BE2C (cell line): ENCODE data around the gene ACADVL.
"Not testable (repeated sequence)": the region's sequence is repeated elsewhere in the genome, so short reads cannot be mapped to it uniquely, and the experiment has no call there.

Experiments used
- DNase-seq: peaks from one replicate; pipeline ENCODE4 v3.0.0-alpha.2; 2020
- H3K27me3 ChIP-seq: fragments of 250-450 bp; sonication (Bioruptor Pico); 2 replicates; pipeline ENCODE4 v1.5.1; 2020; ENCODE audit warnings: mild to moderate bottlenecking
- H3K36me3 ChIP-seq: fragments of 250-450 bp; sonication (Bioruptor Pico); 2 replicates; pipeline ENCODE4 v1.5.1; 2020; ENCODE audit warnings: mild to moderate bottlenecking
- H3K4me1 ChIP-seq: fragments of 250-450 bp; sonication (Bioruptor Pico); 2 replicates; pipeline ENCODE4 v1.5.1; 2020
- H3K4me3 ChIP-seq: 2 replicates; pipeline ENCODE4 v1.5.1; 2011; ENCODE audit warnings: low read depth, low read length
- H3K9me3 ChIP-seq: fragments of 250-450 bp; sonication (Bioruptor Pico); 2 replicates; pipeline ENCODE4 v1.5.1; 2020
- CTCF ChIP-seq: IDR thresholded peaks from 2 replicates; pipeline ENCODE4 v1.5.1; 2012; ENCODE audit warnings: mild to moderate bottlenecking, low read depth, low read length

Gene ACADVL

GRCh38 chr17:7179317-7180254, 40.2 kb upstream of the ACADVL start, which contains the start of gene ASGR1:
ASGR1 (minus strand) TSS chr17:7179370; CDS start chr17:7178563, 807 bp downstream.
- TF ChIP-seq CTCF: no peak
- peaks cover 8% of the 10 kb centered on the region for H3K27me3 ChIP-seq
- no peak for DNase-seq
- H3K4me1 ChIP-seq: no peaks in the 10 kb centered on the region
- H3K4me3 ChIP-seq: no peak within 1 kb of the TSS
- H3K9me3 ChIP-seq: no peaks in the 10 kb centered on the region
- H3K36me3 ChIP-seq: no peaks in the 10 kb centered on the region

- not testable (repeated sequence) for H3K27me3 ChIP-seq, H3K9me3 ChIP-seq, H3K4me1 ChIP-seq, H3K36me3 ChIP-seq, H3K4me3 ChIP-seq, DNase-seq
Observed at GRCh38 chr17:7182101-7182500, 37.6 kb upstream of the ACADVL start.

- Histone ChIP-seq H3K27me3 (no peaks in the 10 kb centered on the region), H3K36me3 (no peaks in the 10 kb centered on the region), H3K4me3 (no peak overlapping the region), H3K9me3 (no peaks in the 10 kb centered on the region), H3K4me1 (no peaks in the 10 kb centered on the region)
- TF ChIP-seq CTCF: no peak
- no peak for DNase-seq
Observed at GRCh38 chr17:7183433-7184090, 36.2 kb upstream of the ACADVL start.

- Histone ChIP-seq H3K4me1 (no peaks in the 10 kb centered on the region), H3K9me3 (no peaks in the 10 kb centered on the region), H3K36me3 (no peaks in the 10 kb centered on the region), H3K4me3 (no peak overlapping the region), H3K27me3 (no peaks in the 10 kb centered on the region)
- no peak for TF ChIP-seq CTCF
- DNase-seq: no peak
Observed at GRCh38 chr17:7184091-7184488, 35.6 kb upstream of the ACADVL start.

- H3K4me1 ChIP-seq: no peaks in the 10 kb centered on the region
- H3K9me3 ChIP-seq: no peaks in the 10 kb centered on the region
- TF ChIP-seq CTCF: no peak
- H3K4me3 ChIP-seq: no peak overlapping the region
- H3K27me3 ChIP-seq: no peaks in the 10 kb centered on the region
- H3K36me3 ChIP-seq: no peaks in the 10 kb centered on the region
- no peak for DNase-seq
Observed at GRCh38 chr17:7184647-7185046, 35.1 kb upstream of the ACADVL start.

- H3K27me3 ChIP-seq: no peaks in the 10 kb centered on the region
- no peaks in the 10 kb centered on the region for H3K4me1 ChIP-seq
- no peak for DNase-seq
Observed at GRCh38 chr17:7186241-7186640, 33.5 kb upstream of the ACADVL start.

More at GRCh38 chr17:7186241-7186640, 33.5 kb upstream of the ACADVL start:
- no peaks in the 10 kb centered on the region for H3K9me3 ChIP-seq
- TF ChIP-seq CTCF: peak; percentile 14; the same call in 1 of the 2 replicates
- H3K36me3 ChIP-seq: no peaks in the 10 kb centered on the region
- no peak overlapping the region for H3K4me3 ChIP-seq
